ENCODE data around the gene S100A16.

Gene S100A16

DNA sequence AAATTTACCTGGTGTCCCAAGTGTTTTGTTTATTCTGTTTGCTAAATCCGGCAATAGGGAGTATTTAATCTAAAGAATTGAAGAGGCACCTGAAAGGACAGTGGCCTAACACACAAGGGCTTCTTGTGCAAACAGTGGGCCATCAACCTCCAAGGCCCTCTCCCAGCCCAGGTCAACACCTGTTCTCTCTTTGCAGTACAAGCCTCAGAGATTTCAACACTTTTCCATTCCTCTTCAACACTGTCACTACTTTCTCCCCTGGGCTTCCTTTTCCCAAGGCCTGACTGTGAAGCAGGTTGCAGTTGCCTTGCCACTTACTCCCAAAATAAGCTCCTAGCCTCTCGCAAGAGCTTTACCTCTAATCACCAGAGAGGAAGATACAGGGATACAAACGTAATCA lies 42.4 kb upstream of the S100A16 start:
- H3K4me3 ChIP-seq (ENCODE audit: low read depth, low read length): no peak overlapping the region
- TF ChIP-seq, protein P1, sequence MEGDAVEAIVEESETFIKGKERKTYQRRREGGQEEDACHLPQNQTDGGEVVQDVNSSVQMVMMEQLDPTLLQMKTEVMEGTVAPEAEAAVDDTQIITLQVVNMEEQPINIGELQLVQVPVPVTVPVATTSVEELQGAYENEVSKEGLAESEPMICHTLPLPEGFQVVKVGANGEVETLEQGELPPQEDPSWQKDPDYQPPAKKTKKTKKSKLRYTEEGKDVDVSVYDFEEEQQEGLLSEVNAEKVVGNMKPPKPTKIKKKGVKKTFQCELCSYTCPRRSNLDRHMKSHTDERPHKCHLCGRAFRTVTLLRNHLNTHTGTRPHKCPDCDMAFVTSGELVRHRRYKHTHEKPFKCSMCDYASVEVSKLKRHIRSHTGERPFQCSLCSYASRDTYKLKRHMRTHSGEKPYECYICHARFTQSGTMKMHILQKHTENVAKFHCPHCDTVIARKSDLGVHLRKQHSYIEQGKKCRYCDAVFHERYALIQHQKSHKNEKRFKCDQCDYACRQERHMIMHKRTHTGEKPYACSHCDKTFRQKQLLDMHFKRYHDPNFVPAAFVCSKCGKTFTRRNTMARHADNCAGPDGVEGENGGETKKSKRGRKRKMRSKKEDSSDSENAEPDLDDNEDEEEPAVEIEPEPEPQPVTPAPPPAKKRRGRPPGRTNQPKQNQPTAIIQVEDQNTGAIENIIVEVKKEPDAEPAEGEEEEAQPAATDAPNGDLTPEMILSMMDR (IDR thresholded peaks at IDR 0.05; ENCODE audit: control insufficient read depth, extremely low read depth, insufficient read depth): no peak
- no peak for DNase-seq (ENCODE audit: low read depth)

DNA sequence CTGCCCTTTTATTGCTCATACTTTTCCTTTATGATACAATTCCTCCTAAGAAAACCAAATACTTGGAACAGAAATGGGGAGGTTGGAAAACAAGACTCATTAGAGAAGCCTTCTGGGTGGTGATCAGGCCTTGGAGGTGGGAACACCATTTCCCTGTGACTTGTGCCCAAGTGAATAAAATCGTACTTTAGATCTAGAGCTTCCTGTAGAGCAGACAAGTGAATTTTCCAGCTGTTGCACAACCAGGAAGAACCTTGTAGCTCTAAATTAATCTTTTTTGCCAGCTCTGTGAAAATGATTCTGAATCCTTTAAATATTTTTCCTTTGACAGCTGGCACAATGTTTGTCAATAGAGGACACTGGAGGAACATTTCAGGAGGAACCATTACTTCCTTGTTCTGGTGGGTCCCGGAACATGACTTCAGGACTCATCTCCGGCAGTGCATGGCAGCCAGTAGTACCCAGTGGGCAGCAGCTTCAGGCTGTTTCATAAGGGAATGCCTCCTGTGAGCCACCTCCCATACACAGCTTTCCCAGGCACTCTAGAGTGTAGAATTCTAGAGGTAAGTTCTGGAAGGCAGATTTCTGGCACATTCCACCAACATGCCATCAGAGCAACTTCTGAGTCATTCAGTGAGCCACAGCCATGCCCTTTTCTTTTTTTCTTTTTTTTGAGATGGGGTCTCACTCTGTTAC lies 40.0 kb upstream of the S100A16 start:
- TF ChIP-seq, protein P1 (IDR thresholded peaks at IDR 0.05; ENCODE audit: control insufficient read depth, extremely low read depth, insufficient read depth): no peak
- no peak overlapping the region for H3K4me3 ChIP-seq (ENCODE audit: low read depth, low read length)
- DNase-seq (ENCODE audit: low read depth): no peak

DNA sequence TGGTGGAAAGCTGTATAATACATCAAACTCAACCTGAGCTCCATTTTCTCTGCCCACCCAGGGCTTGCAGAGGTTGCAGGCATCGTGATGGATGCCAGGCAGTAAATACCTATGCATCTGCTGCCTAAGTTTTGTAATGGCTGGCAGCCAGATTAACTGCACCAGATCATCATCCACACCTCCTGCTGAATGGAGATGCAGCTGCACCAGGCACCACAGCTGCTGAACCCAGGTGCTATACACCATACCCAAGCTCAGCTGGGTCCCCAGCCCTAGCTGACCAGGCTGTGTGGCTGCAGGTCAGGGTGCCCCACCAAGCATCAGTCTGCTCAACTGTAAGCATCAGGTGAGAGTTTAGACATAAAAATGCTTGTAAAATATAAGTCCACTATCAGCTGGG lies 38.8 kb upstream of the S100A16 start:
- TF ChIP-seq, protein P1 (IDR thresholded peaks at IDR 0.05; ENCODE audit: control insufficient read depth, extremely low read depth, insufficient read depth): no peak
- no peak overlapping the region for H3K4me3 ChIP-seq (ENCODE audit: low read depth, low read length)
- DNase-seq (ENCODE audit: low read depth): no peak

DNA sequence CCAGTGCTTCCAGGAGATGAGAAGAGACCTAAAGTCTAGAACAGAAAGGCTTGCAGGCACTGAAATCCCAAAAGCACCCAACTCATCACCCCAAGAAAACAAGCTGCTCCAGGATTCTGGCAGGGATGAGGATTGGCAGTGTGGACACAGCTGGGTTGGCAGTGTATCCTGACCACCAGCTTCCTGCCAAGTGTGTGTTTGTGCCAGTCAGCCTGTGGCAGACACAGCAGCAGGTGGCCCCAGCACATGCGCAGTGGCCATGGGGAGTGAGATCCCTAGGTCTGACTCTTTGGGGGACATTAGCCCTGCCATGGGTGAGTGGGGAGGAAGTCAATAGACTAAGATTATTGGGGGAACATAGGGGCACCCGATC lies 36.9 kb upstream of the S100A16 start:
- no peak overlapping the region for H3K4me3 ChIP-seq (ENCODE audit: low read depth, low read length)
- TF ChIP-seq, protein P1 (IDR thresholded peaks at IDR 0.05; ENCODE audit: control insufficient read depth, extremely low read depth, insufficient read depth): no peak
- DNase-seq (ENCODE audit: low read depth): peak; percentile 94

DNA sequence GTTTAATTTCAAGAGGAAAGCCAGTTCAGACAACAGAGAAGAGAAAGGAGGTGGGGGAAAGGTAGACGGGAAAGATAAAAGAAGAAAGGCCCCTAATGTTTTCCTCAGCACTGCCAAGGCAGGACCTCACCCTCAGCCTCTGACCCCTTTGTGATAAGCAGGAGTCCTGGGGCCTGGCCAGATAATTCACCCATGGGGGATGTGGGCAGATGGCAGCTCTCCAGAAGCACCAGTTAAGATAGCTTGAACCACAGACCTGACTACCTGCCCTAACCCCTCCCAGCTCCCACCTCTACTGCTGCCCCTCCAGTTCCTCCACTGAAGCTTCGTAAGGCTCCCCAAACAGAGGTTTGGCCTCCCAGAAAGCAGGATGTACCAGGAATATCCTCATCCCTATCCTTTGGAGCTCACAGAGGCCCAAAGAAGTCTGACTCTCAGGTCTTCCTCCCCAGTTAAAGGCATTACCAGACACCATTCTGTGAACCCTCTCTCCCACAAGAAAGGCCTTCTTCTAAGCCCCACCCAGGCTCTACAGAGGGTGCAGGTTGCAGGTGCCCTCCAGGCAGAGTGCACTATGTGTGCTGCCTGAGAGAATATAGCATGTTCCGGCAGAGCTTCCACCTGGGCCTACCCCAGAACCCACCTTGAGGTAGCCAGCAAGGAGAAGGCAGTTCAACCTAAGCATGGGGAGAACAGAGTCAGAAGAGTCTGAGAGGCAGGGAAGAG lies 36.4 kb upstream of the S100A16 start:
- no peak for DNase-seq (ENCODE audit: low read depth)
- TF ChIP-seq, protein P1 (IDR thresholded peaks at IDR 0.05; ENCODE audit: control insufficient read depth, extremely low read depth, insufficient read depth): no peak
- no peak overlapping the region for H3K4me3 ChIP-seq (ENCODE audit: low read depth, low read length)

DNA sequence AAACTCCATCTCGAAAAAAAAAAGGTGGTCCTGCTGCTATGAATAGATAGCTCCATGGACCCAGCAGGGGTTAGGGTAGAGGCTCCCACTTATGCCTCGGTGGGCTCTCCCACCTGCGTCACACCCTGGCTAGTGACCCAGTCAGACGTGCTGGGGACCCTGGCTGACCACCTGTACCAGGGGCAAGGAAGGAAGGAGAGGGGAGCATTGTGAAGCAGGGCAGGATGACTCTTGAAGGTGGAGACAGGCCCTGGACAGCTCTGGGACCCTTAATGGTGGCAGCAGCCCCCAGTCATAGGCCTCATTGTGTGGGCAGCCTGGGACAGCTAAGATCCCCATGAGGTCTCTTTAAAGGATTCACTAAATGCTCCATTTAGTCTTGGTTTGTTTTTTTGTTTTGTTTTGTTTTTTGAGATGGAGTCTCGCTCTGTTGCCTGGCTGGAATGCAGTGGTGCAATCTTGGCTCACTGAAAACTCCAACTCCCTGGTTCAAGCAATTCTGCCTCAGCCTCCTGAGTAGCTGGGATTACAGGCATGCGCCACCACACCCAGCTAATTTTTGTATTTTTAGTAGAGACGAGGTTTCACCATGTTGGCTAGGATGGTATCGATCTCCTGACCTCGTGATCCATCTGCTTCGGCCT lies 35.2 kb upstream of the S100A16 start:
- no peak for DNase-seq (ENCODE audit: low read depth)
- TF ChIP-seq, protein P1 (IDR thresholded peaks at IDR 0.05; ENCODE audit: control insufficient read depth, extremely low read depth, insufficient read depth): no peak
- no peak overlapping the region for H3K4me3 ChIP-seq (ENCODE audit: low read depth, low read length)

All from LNCaP clone FGC (cell line).